GM12878 (cell line): Measurements from ENCODE around the gene METTL1.

Experiments
- BCL11A ChIP-seq: IDR thresholded peaks from 2 replicates; pipeline ENCODE4 v1.6.1; 2011; ENCODE audit warnings: low read depth, low read length
- PAX5 ChIP-seq: IDR thresholded peaks from 2 replicates; pipeline ENCODE4 v1.6.1; 2011; ENCODE audit warnings: low read depth, low read length, borderline replicate concordance
- POLR2AphosphoS5 ChIP-seq: IDR thresholded peaks from 2 replicates; pipeline ENCODE4 v1.6.1; 2011; ENCODE audit warnings: mild to moderate bottlenecking, low read length, inconsistent platforms
- SP1 ChIP-seq: IDR thresholded peaks from one replicate; pipeline ENCODE4 v1.6.1; 2011; ENCODE audit warnings: low read depth, low read length
- SRF ChIP-seq, 2 experiments: IDR thresholded peaks; 2 replicates each; pipeline ENCODE4 v1.6.1; 2011; ENCODE audit warnings: low read depth in 2 of 2, low read length in 2 of 2, mild to moderate bottlenecking in 1 of 2, moderate library complexity in 1 of 2
- SUZ12 ChIP-seq: fragments of 200-600 bp; sonication (generic); IDR thresholded peaks from one replicate; pipeline ENCODE4 v1.6.1; 2018; ENCODE audit warnings: antibody characterized with exemption, mild to moderate bottlenecking; ENCODE audit not compliant: unreplicated experiment
- TF ChIP-seq, protein P1 (sequence below), 3 experiments: IDR thresholded peaks in 2 of 3; conservative IDR thresholded peaks in 1 of 3; 2 replicates each; pipeline ENCODE4 v1.5.1; 2011; ENCODE audit warnings: low read depth in 3 of 3, low read length in 3 of 3, mild to moderate bottlenecking in 3 of 3, control low read depth in 2 of 3, moderate library complexity in 2 of 3, inconsistent platforms in 1 of 3, mixed read lengths in 1 of 3; ENCODE audit not compliant: control insufficient read depth in 2 of 3, insufficient read depth in 1 of 3; ENCODE audit errors: extremely low read depth in 1 of 3
- TF ChIP-seq, protein P2 (sequence below): fragments of 450-650 bp; formaldehyde crosslinking; IDR thresholded peaks from 2 replicates; pipeline ENCODE4 v1.5.0; 2022; ENCODE audit warnings: mild to moderate bottlenecking, missing genetic modification characterization
- TF ChIP-seq, protein P3 (sequence below): fragments of 450-650 bp; IDR thresholded peaks from 2 replicates; pipeline ENCODE4 v1.6.1; 2017; ENCODE audit warnings: antibody characterized with exemption, mild to moderate bottlenecking, moderate library complexity
- TF ChIP-seq, protein P4 (sequence below): fragments of 450-650 bp; IDR thresholded peaks from 2 replicates; pipeline ENCODE4 v1.6.1; 2016; ENCODE audit warnings: mild to moderate bottlenecking, moderate library complexity, borderline replicate concordance
- TF ChIP-seq, protein P5 (sequence below): IDR thresholded peaks from 2 replicates; pipeline ENCODE4 v1.6.1; 2011; ENCODE audit warnings: low read depth, mild to moderate bottlenecking, low read length, moderate library complexity, borderline replicate concordance; ENCODE audit errors: extremely low read depth

DNA sequence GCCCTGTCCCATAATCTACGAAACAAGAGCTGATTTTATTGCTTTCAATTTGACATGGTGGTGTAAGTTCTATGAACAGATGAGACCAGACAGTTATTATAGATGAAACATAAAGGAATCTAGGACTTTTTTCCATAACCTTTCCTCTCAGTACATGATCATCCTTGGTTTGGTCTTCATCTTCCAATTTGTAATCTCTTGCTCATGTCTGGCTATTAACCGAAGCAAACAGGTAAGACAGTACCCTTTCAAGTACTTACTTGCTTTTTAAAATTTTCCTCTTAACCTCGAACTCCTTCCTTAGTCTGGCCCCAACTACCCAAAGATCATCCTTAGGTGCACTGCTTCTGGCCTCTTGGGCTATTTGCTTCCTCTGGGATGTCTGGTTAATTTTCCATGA lies 25.9 kb downstream of the METTL1 start:
- TF ChIP-seq, protein P1, sequence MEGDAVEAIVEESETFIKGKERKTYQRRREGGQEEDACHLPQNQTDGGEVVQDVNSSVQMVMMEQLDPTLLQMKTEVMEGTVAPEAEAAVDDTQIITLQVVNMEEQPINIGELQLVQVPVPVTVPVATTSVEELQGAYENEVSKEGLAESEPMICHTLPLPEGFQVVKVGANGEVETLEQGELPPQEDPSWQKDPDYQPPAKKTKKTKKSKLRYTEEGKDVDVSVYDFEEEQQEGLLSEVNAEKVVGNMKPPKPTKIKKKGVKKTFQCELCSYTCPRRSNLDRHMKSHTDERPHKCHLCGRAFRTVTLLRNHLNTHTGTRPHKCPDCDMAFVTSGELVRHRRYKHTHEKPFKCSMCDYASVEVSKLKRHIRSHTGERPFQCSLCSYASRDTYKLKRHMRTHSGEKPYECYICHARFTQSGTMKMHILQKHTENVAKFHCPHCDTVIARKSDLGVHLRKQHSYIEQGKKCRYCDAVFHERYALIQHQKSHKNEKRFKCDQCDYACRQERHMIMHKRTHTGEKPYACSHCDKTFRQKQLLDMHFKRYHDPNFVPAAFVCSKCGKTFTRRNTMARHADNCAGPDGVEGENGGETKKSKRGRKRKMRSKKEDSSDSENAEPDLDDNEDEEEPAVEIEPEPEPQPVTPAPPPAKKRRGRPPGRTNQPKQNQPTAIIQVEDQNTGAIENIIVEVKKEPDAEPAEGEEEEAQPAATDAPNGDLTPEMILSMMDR (IDR thresholded peaks at IDR 0.05 in 2 of 3, conservative IDR thresholded peaks at IDR 0.05 in 1 of 3; ENCODE audit: control insufficient read depth in 2 of 3, extremely low read depth in 1 of 3, insufficient read depth in 1 of 3, low read depth in 3 of 3, low read length in 3 of 3), result no peak
- TF ChIP-seq BCL11A (no peak), PAX5 (no peak), SRF (IDR thresholded peaks at IDR 0.05; ENCODE audit: low read depth in 2 of 2, low read length in 2 of 2) (no peak), SUZ12 (no peak), POLR2AphosphoS5 (no peak), SP1 (no peak)
- TF ChIP-seq, protein P2, sequence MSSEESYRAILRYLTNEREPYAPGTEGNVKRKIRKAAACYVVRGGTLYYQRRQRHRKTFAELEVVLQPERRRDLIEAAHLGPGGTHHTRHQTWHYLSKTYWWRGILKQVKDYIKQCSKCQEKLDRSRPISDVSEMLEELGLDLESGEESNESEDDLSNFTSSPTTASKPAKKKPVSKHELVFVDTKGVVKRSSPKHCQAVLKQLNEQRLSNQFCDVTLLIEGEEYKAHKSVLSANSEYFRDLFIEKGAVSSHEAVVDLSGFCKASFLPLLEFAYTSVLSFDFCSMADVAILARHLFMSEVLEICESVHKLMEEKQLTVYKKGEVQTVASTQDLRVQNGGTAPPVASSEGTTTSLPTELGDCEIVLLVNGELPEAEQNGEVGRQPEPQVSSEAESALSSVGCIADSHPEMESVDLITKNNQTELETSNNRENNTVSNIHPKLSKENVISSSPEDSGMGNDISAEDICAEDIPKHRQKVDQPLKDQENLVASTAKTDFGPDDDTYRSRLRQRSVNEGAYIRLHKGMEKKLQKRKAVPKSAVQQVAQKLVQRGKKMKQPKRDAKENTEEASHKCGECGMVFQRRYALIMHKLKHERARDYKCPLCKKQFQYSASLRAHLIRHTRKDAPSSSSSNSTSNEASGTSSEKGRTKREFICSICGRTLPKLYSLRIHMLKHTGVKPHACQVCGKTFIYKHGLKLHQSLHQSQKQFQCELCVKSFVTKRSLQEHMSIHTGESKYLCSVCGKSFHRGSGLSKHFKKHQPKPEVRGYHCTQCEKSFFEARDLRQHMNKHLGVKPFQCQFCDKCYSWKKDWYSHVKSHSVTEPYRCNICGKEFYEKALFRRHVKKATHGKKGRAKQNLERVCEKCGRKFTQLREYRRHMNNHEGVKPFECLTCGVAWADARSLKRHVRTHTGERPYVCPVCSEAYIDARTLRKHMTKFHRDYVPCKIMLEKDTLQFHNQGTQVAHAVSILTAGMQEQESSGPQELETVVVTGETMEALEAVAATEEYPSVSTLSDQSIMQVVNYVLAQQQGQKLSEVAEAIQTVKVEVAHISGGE (CRISPR knock-in tag), result no peak
- TF ChIP-seq, protein P3, sequence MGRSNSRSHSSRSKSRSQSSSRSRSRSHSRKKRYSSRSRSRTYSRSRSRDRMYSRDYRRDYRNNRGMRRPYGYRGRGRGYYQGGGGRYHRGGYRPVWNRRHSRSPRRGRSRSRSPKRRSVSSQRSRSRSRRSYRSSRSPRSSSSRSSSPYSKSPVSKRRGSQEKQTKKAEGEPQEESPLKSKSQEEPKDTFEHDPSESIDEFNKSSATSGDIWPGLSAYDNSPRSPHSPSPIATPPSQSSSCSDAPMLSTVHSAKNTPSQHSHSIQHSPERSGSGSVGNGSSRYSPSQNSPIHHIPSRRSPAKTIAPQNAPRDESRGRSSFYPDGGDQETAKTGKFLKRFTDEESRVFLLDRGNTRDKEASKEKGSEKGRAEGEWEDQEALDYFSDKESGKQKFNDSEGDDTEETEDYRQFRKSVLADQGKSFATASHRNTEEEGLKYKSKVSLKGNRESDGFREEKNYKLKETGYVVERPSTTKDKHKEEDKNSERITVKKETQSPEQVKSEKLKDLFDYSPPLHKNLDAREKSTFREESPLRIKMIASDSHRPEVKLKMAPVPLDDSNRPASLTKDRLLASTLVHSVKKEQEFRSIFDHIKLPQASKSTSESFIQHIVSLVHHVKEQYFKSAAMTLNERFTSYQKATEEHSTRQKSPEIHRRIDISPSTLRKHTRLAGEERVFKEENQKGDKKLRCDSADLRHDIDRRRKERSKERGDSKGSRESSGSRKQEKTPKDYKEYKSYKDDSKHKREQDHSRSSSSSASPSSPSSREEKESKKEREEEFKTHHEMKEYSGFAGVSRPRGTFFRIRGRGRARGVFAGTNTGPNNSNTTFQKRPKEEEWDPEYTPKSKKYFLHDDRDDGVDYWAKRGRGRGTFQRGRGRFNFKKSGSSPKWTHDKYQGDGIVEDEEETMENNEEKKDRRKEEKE, result no peak
- TF ChIP-seq, protein P4, sequence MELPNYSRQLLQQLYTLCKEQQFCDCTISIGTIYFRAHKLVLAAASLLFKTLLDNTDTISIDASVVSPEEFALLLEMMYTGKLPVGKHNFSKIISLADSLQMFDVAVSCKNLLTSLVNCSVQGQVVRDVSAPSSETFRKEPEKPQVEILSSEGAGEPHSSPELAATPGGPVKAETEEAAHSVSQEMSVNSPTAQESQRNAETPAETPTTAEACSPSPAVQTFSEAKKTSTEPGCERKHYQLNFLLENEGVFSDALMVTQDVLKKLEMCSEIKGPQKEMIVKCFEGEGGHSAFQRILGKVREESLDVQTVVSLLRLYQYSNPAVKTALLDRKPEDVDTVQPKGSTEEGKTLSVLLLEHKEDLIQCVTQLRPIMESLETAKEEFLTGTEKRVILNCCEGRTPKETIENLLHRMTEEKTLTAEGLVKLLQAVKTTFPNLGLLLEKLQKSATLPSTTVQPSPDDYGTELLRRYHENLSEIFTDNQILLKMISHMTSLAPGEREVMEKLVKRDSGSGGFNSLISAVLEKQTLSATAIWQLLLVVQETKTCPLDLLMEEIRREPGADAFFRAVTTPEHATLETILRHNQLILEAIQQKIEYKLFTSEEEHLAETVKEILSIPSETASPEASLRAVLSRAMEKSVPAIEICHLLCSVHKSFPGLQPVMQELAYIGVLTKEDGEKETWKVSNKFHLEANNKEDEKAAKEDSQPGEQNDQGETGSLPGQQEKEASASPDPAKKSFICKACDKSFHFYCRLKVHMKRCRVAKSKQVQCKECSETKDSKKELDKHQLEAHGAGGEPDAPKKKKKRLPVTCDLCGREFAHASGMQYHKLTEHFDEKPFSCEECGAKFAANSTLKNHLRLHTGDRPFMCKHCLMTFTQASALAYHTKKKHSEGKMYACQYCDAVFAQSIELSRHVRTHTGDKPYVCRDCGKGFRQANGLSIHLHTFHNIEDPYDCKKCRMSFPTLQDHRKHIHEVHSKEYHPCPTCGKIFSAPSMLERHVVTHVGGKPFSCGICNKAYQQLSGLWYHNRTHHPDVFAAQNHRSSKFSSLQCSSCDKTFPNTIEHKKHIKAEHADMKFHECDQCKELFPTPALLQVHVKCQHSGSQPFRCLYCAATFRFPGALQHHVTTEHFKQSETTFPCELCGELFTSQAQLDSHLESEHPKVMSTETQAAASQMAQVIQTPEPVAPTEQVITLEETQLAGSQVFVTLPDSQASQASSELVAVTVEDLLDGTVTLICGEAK, result no peak
- TF ChIP-seq, protein P5, sequence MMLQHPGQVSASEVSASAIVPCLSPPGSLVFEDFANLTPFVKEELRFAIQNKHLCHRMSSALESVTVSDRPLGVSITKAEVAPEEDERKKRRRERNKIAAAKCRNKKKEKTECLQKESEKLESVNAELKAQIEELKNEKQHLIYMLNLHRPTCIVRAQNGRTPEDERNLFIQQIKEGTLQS, result no peak
